Loucy (cell line): ENCODE measurements around the gene NR2C2AP.

ENCODE experiments used
- EZH2phosphoT487 ChIP-seq: fragments of 200-600 bp; IDR thresholded peaks from 2 replicates; pipeline ENCODE4 v1.6.1; 2018; ENCODE audit warnings: antibody characterized with exemption, mild to moderate bottlenecking, moderate library complexity, borderline replicate concordance
- TF ChIP-seq, protein P1 (sequence below): fragments of 200-600 bp; sonication (generic); conservative IDR thresholded peaks from 2 replicates; pipeline ENCODE4 v1.5.1; 2014; ENCODE audit warnings: mild to moderate bottlenecking, antibody characterized with exemption, low read length

DNA sequence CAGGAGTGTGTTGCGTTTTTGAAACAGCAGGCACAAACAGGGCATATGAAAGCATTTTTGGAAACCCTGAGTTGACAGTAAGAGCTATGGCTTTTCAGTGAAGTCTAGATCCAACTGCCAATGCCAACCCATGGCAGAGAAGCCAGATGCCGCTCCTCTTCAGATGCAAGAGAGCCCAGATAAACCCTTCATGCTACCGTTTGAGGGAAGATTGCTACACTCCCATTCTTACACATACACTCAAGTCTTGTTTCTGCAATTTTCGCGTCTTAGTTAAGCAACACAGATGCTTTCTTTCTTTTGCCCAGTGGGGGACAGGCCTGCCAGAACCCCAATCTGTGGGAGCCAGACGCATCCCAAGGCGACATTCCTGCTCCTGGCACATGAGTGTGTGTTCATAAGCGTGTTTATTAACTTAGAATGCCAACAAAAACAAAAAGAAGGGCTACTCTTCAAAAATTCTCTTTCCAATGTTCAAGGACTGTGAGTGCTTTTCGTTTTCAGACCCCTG lies 21.7 kb downstream of the NR2C2AP start:
- TF ChIP-seq, protein P1, sequence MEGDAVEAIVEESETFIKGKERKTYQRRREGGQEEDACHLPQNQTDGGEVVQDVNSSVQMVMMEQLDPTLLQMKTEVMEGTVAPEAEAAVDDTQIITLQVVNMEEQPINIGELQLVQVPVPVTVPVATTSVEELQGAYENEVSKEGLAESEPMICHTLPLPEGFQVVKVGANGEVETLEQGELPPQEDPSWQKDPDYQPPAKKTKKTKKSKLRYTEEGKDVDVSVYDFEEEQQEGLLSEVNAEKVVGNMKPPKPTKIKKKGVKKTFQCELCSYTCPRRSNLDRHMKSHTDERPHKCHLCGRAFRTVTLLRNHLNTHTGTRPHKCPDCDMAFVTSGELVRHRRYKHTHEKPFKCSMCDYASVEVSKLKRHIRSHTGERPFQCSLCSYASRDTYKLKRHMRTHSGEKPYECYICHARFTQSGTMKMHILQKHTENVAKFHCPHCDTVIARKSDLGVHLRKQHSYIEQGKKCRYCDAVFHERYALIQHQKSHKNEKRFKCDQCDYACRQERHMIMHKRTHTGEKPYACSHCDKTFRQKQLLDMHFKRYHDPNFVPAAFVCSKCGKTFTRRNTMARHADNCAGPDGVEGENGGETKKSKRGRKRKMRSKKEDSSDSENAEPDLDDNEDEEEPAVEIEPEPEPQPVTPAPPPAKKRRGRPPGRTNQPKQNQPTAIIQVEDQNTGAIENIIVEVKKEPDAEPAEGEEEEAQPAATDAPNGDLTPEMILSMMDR: no peak
- TF ChIP-seq EZH2phosphoT487: no peak
